GM21528 (cell line): ENCODE data around the gene PGAP3.

Experiments used
- ATAC-seq: cut with Tn5 transposase; IDR thresholded peaks from one replicate; pipeline ENCODE4 v1.9.1; 2021; ENCODE audit warnings: mild to moderate bottlenecking, moderate library complexity; ENCODE audit not compliant: unreplicated experiment, low FRiP score

Gene PGAP3

GRCh38 chr17:39640591-39641031, 47.2 kb downstream of the PGAP3 start:
- no peak for ATAC-seq

- no peak for ATAC-seq
Measured at GRCh38 chr17:39639566-39640458, 48.0 kb downstream of the PGAP3 start.

- no peak for ATAC-seq
Measured at GRCh38 chr17:39639043-39639442, 48.8 kb downstream of the PGAP3 start.

GRCh38 chr17:39638317-39638716, 49.5 kb downstream of the PGAP3 start:
- no peak for ATAC-seq

GRCh38 chr17:39636927-39637736, 50.7 kb downstream of the PGAP3 start, which contains the start of gene STARD3:
Gene STARD3 (plus strand): TSS chr17:39637144. CDS start chr17:39653532, 16,388 bp downstream.
- peak; percentile 74 for ATAC-seq

- ATAC-seq = peak; percentile 4
Measured at GRCh38 chr17:39636587-39636926, 51.3 kb downstream of the PGAP3 start.

GRCh38 chr17:39635614-39636176, 52.2 kb downstream of the PGAP3 start:
- ATAC-seq = no peak

GRCh38 chr17:39634384-39634871, 53.4 kb downstream of the PGAP3 start:
- no peak for ATAC-seq

GRCh38 chr17:39633570-39634183, 54.2 kb downstream of the PGAP3 start:
- no peak for ATAC-seq

- no peak for ATAC-seq
Measured at GRCh38 chr17:39632153-39632941, 55.5 kb downstream of the PGAP3 start.

GRCh38 chr17:39631403-39631802, 56.5 kb downstream of the PGAP3 start:
- ATAC-seq = no peak

- no peak for ATAC-seq
Measured at GRCh38 chr17:39629898-39630297, 58.0 kb downstream of the PGAP3 start.

GRCh38 chr17:39629494-39629880, 58.4 kb downstream of the PGAP3 start:
- ATAC-seq = no peak

- ATAC-seq = no peak
Measured at GRCh38 chr17:39628655-39629493, 59.0 kb downstream of the PGAP3 start.

GRCh38 chr17:39627712-39628516, 59.9 kb downstream of the PGAP3 start:
- ATAC-seq = no peak

- ATAC-seq = no peak
Measured at GRCh38 chr17:39627047-39627711, 60.7 kb downstream of the PGAP3 start.
